ENCODE data around the gene PDE4B. TPM values are rescaled to one million over a fixed set of nuclear protein-coding genes. Genes with fewer than 3 reads are reported as not detected.
"Not testable (repeated sequence)": the region's sequence is repeated elsewhere in the genome, so short reads cannot be mapped to it uniquely, and the experiment has no call there.

PDE4B gene
- total RNA-seq, 1 experiment from 2014 or later = 1.4 TPM

GRCh38 chr1:66134004-66134403 is 341.3 kb downstream of the PDE4B start:
- H3K9ac ChIP-seq (ENCODE audit: low read length) = no peak overlapping the region
- peaks cover 18% of the 10 kb centered on the region for H3K27me3 ChIP-seq (ENCODE audit: low read length)
- DNase-seq = no peak
- H3K4me2 ChIP-seq (ENCODE audit: low read length) = no peak overlapping the region
- no peak overlapping the region for H2AFZ ChIP-seq (ENCODE audit: low read length)
- no peaks in the 10 kb centered on the region for H3K9me2 ChIP-seq (replicated peaks; ENCODE audit: low read length)
- H3F3A ChIP-seq (ENCODE audit: low read length, unreplicated experiment) = no peaks in the 10 kb centered on the region
- CTCF ChIA-PET = no interaction called here
- H3K4me3 ChIP-seq (ENCODE audit: low read length) = no peak overlapping the region
- no TSS peak for BruUV-seq (replicated peaks)
- H3K4me1 ChIP-seq (ENCODE audit: insufficient read depth, low read length) = no peaks in the 10 kb centered on the region
- no peaks in the 10 kb centered on the region for H3K9me3 ChIP-seq (ENCODE audit: low read length)
- no peaks in the 10 kb centered on the region for H4K20me1 ChIP-seq (ENCODE audit: low read length)
- POLR2A ChIA-PET (ENCODE audit: unreplicated experiment) = no interaction called here
- H3K27ac ChIP-seq (ENCODE audit: low read length) = no peak overlapping the region
- intact Hi-C loops (cut with micrococcal nuclease) = no loop called here
- no peaks in the 10 kb centered on the region for H3K79me2 ChIP-seq (ENCODE audit: low read length)
- no peak for TF ChIP-seq EZH2 (IDR thresholded peaks at IDR 0.05; ENCODE audit: low read length, unreplicated experiment)
- no peak for TF ChIP-seq EZH2phosphoT487 (IDR thresholded peaks at IDR 0.05; ENCODE audit: borderline replicate concordance, low read length)
- no peak for TF ChIP-seq CTCF (conservative IDR thresholded peaks at IDR 0.05; ENCODE audit: low read depth, low read length)
- no peaks in the 10 kb centered on the region for H3K36me3 ChIP-seq (ENCODE audit: low read depth, low read length)
- no peak for ATAC-seq

GRCh38 chr1:66135161-66135560 is 342.5 kb downstream of the PDE4B start:
- Histone ChIP-seq H3K9ac (ENCODE audit: low read length) (no peak overlapping the region), H3K36me3 (ENCODE audit: low read depth, low read length) (no peaks in the 10 kb centered on the region), H3F3A (ENCODE audit: low read length, unreplicated experiment) (no peaks in the 10 kb centered on the region), H3K79me2 (ENCODE audit: low read length) (no peaks in the 10 kb centered on the region), H3K9me2 (replicated peaks; ENCODE audit: low read length) (no peaks in the 10 kb centered on the region), H3K4me1 (ENCODE audit: insufficient read depth, low read length) (no peaks in the 10 kb centered on the region), H3K4me3 (ENCODE audit: low read length) (no peak overlapping the region), H3K27me3 (ENCODE audit: low read length) (peaks cover 22% of the 10 kb centered on the region; the same call in 1 of the 2 replicates), H2AFZ (ENCODE audit: low read length) (no peak overlapping the region), H3K4me2 (ENCODE audit: low read length) (no peak overlapping the region), H4K20me1 (ENCODE audit: low read length) (no peaks in the 10 kb centered on the region), H3K27ac (ENCODE audit: low read length) (no peak overlapping the region), H3K9me3 (ENCODE audit: low read length) (no peaks in the 10 kb centered on the region)
- no peak for DNase-seq
- intact Hi-C loops (cut with micrococcal nuclease) = no loop called here
- no TSS peak for BruUV-seq (replicated peaks)
- TF ChIP-seq EZH2phosphoT487 (IDR thresholded peaks at IDR 0.05; ENCODE audit: borderline replicate concordance, low read length) (no peak), EZH2 (IDR thresholded peaks at IDR 0.05; ENCODE audit: low read length, unreplicated experiment) (no peak), CTCF (conservative IDR thresholded peaks at IDR 0.05; ENCODE audit: low read depth, low read length) (no peak)
- POLR2A ChIA-PET (ENCODE audit: unreplicated experiment) = no interaction called here
- no peak for ATAC-seq
- CTCF ChIA-PET = no interaction called here

- H2AFZ ChIP-seq (ENCODE audit: low read length); CTCF ChIA-PET; DNase-seq; POLR2A ChIA-PET (ENCODE audit: unreplicated experiment); H4K20me1 ChIP-seq (ENCODE audit: low read length); H3K36me3 ChIP-seq (ENCODE audit: low read depth, low read length); H3K4me1 ChIP-seq (ENCODE audit: insufficient read depth, low read length); H3K9ac ChIP-seq (ENCODE audit: low read length); H3K27ac ChIP-seq (ENCODE audit: low read length); H3K79me2 ChIP-seq (ENCODE audit: low read length); H3F3A ChIP-seq (ENCODE audit: low read length, unreplicated experiment); BruUV-seq (replicated peaks); H3K4me2 ChIP-seq (ENCODE audit: low read length); H3K9me3 ChIP-seq (ENCODE audit: low read length); H3K4me3 ChIP-seq (ENCODE audit: low read length); intact Hi-C loops (cut with micrococcal nuclease); ATAC-seq; H3K9me2 ChIP-seq (replicated peaks; ENCODE audit: low read length): not testable (repeated sequence)
- peaks cover 22% of the 10 kb centered on the region; the same call in 1 of the 2 replicates for H3K27me3 ChIP-seq (ENCODE audit: low read length)
Measured at GRCh38 chr1:66136423-66136822, 343.7 kb downstream of the PDE4B start.

Measured in PC-3 (cell line).